Effector CD4-positive, alpha-beta T cell (primary cell): ENCODE measurements around the gene EIF4E3.

Experiments
- DNase-seq: peaks from one replicate; pipeline ENCODE4 v3.0.0-alpha.2; 2020

The EIF4E3 gene

DNA sequence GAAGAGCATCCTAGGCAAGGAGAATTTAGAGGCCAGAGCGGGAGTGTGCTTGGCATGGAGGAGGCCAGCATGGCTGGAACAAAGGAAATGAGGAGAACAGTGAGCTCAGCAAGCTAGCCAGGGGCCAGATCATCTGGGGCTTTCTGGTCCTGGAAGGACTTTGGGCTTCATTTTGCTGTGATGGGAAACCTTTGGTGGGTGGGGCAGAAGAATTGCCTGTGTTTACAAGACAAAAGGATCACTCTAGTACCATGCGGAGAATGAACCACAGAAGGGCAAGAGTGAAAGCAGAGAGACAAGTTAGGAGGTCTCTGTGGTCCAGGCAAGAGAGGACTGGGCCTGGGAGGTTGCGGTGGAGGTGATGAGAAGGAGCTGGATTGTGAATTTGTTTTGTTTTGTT is 80.1 kb downstream of the EIF4E3 start:
- no peak for DNase-seq

DNA sequence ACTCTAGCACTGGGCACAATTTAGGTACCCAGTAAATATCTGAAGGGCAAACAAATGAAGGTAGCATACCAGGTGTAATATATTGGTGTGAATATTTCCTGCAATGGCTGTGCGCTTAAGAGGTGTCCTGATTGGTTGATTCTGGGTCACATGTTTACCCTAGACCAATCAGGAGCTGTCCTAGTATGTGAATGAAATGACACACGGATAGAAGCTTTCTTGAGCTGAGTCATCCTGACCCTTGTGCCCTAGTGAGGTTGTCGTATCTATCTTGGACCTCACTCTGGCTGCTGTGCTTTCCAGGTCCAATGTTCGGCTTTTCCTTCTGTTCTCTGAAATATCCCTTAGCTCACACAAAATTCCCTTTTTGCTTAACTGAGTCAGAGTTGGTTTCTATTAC is 83.5 kb downstream of the EIF4E3 start:
- DNase-seq: no peak

DNA sequence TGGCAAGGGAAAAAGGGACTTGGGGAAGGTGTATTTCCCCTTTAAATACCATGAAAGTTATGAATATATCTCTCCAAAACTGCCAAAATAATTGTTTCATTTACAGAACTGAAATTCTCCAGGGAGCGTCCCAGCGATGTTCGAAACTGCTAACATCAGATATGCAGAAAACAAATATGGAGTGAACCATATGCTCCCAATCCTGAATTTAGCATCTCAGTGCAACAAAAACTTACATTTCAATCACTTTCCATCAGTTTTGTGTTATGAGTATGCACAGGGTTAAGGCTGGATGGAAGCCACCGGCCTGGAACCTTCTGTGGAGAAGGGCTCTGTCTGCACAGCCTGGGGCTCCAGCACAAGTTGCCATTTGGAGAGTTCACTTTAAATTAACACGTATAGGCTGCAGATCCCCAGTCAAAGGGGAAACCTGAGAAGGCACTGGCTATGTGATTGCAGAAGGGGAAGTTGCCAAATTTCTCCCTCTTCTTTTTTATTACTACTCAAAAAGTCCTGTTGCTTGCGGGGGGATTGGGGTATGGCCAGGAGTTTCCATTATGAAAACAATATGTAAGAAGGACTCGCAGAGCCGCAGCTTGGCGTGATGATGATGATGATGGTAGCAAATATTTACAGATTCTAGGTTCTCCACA is 84.7 kb downstream of the EIF4E3 start:
- DNase-seq: no peak

DNA sequence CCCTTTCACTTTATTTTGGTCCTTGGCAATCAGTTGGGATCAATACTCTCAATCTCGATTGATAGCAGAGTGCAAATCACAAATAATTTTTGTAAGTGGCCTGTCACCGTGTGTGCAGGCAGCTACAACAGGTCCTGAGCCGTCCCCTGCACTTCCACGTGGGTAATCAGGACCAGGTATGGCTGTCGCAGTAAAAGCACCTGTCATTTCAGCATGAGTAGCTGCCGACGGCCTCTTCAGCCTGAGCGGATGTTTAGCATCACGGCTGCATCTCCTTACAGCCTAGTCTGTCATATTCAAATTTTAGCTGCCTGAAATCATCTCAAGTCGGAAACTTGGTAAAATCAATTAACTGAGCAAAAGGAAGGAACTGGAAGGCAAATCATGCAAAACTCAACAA is 88.7 kb downstream of the EIF4E3 start:
- DNase-seq: no peak

DNA sequence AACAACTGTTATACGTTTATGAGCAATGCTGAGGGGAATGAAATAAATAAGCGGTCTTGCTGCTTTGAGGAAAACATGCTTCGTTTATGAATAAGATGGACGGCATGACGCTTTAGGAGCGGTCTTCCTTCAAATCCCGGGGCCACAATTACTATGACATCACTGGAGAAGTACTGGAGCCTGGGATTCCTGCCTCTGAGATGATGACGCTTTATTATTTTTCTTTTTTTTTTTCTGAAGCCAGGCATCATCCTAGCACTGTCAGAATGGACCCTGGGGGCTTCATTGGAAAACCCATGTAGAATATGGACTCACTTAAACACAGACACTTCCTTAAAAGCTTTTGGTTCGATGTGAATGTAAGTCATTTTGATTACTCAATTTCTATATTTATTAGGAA is 89.2 kb downstream of the EIF4E3 start:
- no peak for DNase-seq

DNA sequence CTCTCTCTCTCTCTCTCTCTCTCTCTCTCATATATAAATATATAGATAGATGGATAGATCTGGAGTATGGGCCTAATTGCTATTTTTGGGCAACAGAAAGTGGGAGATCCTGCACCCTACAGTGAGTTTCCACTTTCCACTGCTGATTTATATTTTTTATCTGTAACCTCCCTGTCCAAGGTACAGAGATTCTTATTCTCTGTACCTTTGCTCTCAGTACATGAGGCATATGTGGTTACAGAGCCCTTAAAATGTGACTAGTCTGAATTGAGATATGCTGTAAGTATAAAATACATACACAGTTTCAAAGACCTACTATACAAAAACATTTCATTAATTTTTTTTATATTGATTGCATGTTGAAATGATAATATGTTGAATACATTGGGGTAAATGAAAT is 90.5 kb downstream of the EIF4E3 start:
- no peak for DNase-seq

DNA sequence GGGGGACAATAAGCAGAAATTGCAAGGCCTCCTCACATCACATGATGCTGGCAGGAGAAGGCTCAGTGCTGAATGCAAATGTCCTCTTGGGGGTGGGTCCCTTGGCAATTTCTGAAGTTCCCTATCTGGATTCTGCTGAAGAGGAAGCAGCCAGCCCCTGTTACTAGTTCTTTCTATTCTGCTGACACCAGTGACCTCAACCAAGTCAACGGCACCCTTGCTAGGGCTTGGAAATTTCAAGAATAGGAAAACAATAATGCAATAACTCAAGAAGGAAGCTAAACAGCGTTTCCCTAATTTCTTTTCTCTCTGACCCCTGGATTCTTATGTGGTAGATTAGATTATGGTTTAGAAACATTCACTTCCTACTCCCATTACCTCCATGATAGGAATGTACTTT is 95.5 kb downstream of the EIF4E3 start:
- no peak for DNase-seq

DNA sequence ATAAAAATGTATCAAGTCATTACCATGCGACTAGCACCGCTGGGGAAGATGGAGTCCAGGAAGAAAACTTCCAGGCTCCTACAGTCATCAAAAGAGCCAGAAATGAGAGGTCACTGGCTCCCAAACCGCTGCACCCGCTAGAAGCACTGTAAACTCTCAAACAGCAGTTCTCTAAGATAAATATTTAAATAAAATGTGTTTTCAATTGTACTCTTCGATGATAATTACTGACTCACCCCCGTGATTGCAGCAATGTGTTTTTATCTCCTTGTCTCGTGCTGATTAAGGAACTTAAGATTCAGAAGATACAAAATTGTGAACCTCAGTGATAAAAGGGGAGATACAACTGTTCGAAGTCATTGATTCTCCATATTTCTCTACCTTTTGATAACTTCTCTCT is 95.9 kb downstream of the EIF4E3 start:
- DNase-seq: no peak

DNA sequence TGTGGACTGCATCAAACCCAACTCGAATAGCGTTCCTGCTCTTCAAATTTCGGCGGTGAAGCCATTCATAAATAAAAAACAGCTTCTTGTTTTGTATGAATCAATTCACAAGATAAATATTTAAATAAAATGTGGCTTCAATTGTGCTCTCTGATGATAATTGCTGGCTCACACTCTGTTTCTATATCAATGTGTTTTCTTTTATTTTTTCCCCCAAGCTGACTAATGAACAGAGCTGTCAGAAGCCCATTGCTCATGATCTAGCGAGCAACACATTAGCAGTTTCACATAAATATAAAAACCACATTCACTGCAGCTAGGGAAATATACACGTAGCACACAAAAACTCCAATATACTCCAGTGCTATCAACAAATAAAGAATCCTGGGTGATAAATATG is 96.7 kb downstream of the EIF4E3 start:
- no peak for DNase-seq

DNA sequence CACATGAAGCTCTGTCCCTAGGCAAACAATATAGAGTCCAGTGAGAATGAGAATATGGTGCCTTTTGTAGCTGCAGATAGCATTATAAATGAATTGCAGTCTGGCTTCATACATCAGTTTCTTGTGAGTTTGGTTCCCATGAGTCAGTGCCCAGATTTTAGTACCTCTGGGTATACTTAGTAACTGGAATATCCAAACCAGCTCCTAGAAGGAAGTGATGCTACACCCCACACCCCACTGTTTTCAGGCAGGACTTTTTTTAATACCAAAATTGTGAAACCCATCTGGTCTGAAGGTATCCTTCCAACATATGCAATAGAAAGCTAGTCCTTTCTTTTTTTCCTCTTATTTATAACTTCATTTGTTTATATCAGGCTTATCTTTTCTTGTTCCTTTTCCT is 99.5 kb downstream of the EIF4E3 start:
- DNase-seq: no peak
